Cerebellar cortex (tissue), 1 donor: ENCODE measurements around the gene DLEC1.

ENCODE experiments used
- DNase-seq: peaks from one replicate; pipeline ENCODE4 v3.0.0-alpha.2; 2015; ENCODE audit warnings: low spot score

The DLEC1 gene

DNA sequence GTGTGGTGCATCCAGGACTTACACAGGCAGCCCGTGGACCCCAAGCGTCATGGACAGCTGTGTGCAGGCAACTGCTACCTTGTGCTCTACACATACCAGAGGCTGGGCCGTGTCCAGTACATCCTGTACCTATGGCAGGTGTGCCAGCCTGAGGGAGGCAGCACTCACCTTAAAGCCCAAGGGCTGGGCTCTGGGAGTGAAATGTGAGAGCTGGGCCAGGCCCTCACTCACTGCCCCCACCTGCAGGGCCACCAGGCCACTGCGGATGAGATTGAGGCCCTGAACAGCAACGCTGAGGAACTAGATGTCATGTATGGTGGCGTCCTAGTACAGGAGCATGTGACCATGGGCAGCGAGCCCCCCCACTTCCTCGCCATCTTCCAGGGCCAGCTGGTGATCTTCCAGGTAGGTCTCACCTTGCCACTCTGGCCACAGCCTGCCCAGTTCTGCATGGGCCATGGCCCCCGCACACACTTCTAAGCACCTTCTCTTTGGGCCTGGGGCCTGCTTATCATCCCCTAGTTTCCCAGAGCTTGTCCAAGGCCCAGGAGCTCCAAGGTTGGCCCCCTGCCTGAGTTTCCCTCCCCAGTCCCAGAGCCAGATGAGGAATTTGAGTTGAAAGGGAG, 37.4 kb upstream of the DLEC1 start:
- DNase-seq: no peak

- no peak for DNase-seq
Measured at GRCh38 chr3:38002291-38002876, 36.6 kb upstream of the DLEC1 start.

GRCh38 chr3:38002940-38003339, 36.1 kb upstream of the DLEC1 start:
- no peak for DNase-seq

DNA sequence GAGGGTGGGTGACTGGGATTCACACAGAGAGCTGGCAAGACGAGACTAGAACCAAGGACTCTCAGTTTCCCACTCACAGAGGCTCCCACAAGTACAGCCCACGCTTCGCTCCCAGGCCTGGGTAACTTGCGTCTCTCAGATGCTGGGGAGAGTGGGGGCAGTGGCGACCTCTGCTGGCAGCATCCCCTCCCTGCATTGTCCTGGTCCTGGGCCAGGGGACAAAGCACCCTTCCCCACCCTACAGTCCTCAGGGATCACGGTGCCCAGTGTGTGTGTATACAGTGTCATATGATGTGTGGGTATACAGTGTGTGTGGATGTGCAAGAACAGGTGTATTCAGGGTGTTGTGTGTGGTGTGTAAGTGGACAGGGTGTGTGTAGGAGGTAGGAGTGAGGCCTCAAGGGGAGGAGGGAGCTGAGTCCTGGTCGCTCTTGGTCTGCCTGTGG, 35.6 kb upstream of the DLEC1 start:
- DNase-seq: no peak

GRCh38 chr3:38003817-38004414, 35.1 kb upstream of the DLEC1 start:
- DNase-seq: no peak

DNA sequence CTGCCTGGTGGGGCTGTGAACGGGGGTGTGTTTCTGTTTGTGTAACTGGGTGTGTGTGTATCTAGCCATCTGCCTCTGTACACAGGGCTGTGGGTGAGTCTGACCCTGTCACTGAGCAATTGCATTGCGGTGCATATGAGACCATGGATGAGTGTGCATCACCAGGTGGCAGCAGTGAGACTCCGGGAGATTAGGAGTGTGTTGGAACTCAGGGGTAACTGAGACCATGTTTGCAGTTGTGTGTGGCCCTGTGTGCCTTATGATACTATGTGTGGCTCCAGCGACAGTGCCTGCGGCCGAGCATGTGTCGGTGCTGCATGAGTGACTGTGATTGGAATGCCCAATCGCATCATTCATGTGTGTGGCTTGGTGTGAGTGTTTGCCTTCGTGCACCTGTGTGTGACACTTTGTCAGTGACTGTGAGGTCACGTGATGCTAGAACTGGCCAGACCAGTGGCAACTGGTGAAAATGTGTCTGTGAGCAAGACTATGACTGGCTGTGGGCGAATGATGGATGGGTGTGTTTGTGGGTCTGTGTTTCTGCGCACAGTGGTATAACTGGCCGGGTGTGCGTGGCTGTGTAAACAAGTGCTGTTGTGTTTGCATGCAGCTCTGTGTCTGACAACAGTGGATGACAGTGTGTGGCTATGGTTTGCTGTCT, 34.5 kb upstream of the DLEC1 start:
- DNase-seq: peak; percentile 79

DNA sequence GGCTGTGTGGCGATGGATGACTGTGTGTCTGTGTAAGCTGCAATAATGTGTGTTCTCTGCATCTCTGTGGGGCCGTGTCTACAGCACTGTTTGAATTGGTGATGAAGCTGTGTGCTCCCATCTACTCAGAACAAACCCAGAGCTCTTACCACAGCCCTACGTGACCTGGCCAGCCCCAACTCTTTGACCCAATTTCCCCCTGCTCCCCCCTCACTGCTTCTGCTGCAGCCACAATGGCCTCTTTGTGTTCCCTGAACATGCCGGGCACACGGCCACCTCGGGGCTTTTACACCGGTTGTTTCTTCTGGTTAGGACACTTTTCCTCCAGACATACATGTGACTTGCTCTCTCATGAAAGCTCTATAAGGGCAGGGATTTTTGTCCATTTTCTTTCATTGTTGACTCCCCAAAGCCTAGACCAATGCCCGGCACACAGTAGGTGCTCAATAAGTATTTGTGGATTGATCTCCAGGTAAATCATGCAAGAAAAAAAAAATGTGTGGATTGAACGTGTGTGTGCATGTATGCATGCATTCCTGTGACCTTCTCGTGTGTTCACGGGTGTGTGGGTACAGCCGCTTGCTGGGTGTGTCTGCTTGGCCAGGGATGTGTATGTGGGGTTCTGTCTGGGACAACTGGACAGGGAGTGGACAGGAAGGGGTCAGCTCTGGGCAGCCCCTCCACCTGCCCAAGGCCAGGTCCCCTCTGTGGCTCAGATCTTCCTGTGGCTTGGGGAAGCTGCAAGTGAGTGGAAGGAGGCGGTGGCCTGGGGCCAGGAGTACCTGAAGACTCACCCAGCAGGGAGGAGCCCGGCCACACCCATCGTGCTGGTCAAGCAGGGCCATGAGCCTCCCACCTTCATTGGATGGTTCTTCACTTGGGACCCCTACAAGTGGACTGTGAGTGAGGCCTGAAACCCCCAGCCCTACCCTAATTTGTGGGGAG, 33.7 kb upstream of the DLEC1 start:
- DNase-seq: no peak

DNA sequence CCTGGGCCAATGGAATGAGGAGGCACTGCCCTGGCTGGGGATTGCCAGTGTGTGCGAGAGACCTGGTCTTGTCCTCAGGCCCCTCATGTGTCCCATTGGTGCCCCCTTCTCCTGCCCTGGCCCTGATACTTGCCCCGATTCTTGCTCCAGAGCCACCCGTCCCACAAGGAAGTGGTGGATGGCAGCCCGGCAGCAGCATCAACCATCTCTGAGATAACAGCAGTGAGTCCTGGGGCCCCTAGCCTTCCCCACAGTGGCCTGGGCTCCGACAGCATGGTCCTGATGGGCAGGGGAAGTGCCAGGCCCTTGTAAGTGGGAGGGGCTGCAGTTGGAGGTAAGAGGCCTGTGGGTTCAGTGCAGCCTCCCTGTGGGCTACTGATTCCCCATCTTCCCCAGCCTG, 33.0 kb upstream of the DLEC1 start:
- DNase-seq: no peak

DNA sequence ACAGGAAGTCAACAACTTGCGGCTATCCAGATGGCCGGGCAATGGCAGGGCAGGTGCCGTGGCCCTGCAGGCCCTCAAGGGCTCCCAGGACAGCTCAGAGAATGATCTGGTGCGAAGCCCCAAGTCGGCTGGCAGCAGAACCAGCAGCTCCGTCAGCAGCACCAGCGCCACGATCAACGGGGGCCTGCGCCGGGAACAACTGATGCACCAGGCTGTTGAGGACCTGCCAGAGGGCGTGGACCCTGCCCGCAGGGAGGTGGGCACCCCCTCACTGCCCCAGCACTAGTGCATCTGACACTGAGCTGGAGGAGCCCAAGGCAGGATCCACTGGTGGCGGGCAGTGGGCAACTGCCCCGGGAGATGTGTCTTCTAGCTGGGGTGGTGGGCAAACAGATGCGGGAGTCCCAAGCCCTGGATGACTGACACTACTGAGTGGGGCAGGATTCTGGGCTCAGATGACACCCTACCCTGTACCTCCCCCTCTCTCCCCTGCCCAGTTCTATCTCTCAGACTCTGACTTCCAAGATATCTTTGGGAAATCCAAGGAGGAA, 32.5 kb upstream of the DLEC1 start:
- DNase-seq: no peak

GRCh38 chr3:38007754-38008090, 31.3 kb upstream of the DLEC1 start:
- DNase-seq: no peak

DNA sequence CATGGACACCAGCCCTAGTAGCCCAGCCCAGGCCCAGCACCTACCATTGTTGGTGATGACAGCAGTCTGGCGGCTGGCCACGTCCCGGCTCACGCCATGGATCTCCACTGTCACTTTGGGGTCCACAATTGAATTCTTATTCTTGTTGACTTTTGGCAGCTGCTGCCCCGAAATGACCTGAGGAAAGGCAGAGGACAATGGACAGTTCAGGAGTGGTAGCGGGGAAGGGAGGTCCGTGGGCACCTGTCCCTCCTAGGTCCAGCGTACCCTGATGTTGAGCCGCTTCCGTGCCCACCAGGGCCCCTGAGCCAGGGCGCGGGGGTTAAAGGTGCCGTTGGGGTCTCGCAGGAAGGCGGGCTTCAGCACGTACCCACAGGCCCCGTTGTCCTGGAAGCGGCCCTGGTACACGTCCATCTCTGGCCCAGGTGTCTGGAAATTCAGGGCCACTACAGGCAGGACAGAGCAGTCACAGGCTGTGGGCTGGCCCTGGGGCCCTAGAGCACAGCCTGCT, 30.8 kb upstream of the DLEC1 start:
- DNase-seq: no peak

DNA sequence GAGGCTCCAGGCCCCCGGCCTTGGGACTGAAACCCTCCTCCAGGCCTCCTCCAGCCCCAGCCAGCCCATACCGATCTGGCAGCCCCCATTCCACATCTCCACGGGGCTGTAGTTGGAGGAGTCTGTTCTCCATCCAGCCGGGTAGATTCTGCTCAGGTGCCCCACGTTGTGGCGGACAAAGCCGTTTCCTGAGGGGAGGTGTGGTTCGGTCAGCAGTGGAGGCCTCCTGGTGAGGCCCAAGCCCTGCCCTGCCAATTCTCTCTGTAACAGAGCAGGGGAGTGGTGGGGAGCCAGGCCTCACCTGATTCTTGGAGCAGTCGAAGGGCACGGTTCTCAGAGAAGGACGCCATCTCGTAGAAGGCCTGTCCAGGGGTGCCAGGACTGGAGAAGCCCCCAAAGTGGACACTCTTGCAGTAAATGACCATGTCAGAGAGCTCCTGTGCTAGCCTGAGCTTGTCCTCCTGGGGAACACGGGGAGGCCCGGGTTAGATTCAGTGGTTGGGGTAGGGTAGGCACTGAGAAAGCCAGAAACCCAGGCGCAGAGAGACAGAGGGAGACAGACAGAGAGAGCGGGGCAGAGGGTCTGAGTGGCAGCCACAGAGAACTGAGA, 29.9 kb upstream of the DLEC1 start:
- no peak for DNase-seq

DNA sequence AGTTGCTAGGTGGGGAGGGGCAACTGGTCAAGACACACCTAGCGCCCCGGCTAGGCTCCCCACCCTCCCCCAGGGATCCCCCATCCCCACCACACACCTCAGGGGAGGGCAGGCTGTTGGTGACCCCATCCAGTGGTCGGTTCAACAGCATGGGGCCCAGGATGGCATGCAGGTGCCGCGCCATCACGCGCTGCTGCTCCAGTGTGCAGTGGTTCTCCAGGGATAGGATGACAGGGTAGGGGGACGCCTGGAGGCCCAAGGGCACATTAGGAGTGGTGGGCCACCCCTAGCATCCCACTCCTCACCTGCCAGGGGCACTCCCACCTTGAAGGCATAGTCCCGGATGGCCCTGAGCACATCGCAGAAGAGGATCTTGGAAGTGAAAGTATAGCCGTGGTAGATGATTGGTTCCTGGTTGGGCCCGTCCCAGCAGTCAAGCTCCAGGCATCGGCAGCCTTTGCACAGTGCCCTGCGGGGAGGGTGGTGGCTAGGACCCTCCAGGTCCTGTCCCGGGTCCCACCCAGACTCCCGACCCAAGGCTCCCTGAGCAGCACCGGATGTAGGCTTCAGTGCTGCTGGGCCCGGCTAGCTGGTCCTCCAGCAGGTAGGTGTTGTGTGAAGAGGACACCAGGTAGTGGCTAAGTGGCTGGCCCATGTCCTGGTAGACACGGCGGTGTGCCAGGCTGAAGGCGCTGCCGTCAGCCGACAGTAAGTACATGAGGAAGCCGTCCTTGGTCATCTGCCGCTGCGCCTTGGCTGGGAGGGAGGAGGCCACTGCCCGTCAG, 29.0 kb upstream of the DLEC1 start:
- DNase-seq: no peak

GRCh38 chr3:38011111-38011510, 27.9 kb upstream of the DLEC1 start:
- no peak for DNase-seq

DNA sequence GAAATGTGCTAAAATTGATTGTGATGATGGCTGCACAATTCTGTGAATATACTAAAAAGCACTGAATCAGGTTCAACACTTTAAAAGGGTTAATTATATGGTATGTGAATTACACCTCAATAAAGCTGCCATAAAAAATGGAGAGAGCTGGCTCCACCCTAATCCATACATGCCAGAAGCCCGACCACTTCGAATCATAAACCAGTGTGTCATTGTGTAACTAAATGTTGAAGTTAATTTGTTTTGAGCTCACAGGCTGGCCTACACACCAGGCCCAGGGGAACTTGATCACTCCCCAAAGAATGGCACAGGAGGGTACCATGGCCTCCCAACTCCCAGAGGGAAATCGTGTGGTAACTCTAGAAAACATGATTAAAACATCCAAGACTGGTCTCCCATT, 23.5 kb upstream of the DLEC1 start:
- DNase-seq: no peak

- no peak for DNase-seq
Measured at GRCh38 chr3:38015984-38016383, 23.0 kb upstream of the DLEC1 start.

DNA sequence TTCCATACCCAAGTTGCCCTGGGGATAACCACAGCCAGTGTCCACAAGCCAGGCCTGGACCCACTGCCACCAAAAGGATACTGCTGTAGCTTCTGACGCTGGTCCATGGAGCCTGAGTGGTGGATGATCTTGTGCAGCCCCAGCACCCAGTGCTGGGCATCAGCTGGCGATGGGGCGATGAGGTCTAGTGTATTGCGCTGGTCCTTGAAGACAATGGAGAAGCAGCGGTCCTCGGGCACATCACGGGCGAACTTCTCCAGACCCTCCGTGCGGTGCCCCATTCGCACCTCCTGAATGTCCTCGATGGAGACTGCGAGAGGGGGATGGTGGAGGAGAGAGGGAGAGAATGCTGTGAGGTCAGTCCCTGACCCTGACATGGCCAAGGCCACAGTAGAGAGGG, 22.6 kb upstream of the DLEC1 start:
- DNase-seq: no peak

GRCh38 chr3:38016847-38017444, 22.1 kb upstream of the DLEC1 start:
- no peak for DNase-seq

- no peak for DNase-seq
Measured at GRCh38 chr3:38017445-38018295, 21.3 kb upstream of the DLEC1 start.
